Cardiac muscle cell (in vitro differentiated cells and primary cell): ENCODE data around the gene MINDY4. TPM values are rescaled to one million over a fixed set of nuclear protein-coding genes. Genes with fewer than 3 reads are reported as not detected.

Experiments
- DNase-seq, 2 donors: peaks; one replicate each; pipeline versions ENCODE4 v3.0.0 to v3.0.0-alpha.2; 2010 to 2017; ENCODE audit warnings: low read depth in 1 of 2, low spot score in 1 of 2
- H3K27ac ChIP-seq: fragments of 200-600 bp; sonication (generic); 2 replicates; pipeline ENCODE4 v1.5.1; 2016
- H3K27me3 ChIP-seq: fragments of 200-600 bp; sonication (generic); 2 replicates; pipeline ENCODE4 v1.6.0; 2016; ENCODE audit warnings: control low read depth
- H3K36me3 ChIP-seq: fragments of 200-600 bp; sonication (generic); 2 replicates; pipeline ENCODE4 v1.5.1; 2016; ENCODE audit warnings: control low read depth
- H3K4me1 ChIP-seq: fragments of 200-600 bp; sonication (generic); 2 replicates; pipeline ENCODE4 v1.8.1; 2017; ENCODE audit warnings: low read depth, mild to moderate bottlenecking, mixed run types
- H3K4me3 ChIP-seq: fragments of 200-600 bp; sonication (generic); 2 replicates; pipeline ENCODE4 v1.5.1; 2016; ENCODE audit warnings: mild to moderate bottlenecking
- H3K9me3 ChIP-seq: fragments of 200-600 bp; sonication (generic); 2 replicates; pipeline ENCODE4 v1.5.1; 2017; ENCODE audit warnings: low read depth, mild to moderate bottlenecking, control low read depth
- polyA plus RNA-seq: library from polyadenylated mRNA; unstranded; fragments of >200 nt; fragmentation: Nextera tagmentation; extraction: Ambion mirVana; gene quantifications from 2 replicates; pipeline ENCODE4 v1.2.1, GENCODE V29; 2016
- total RNA-seq: library from RNA; depleted of rRNA; stranded (reverse); fragments of >200 nt; gene quantifications from 2 replicates; pipeline ENCODE4 v1.2.3, GENCODE V29; 2016
- TF ChIP-seq, protein P1 (sequence below): IDR thresholded peaks from 2 replicates; pipeline ENCODE4 v1.5.1; 2012; ENCODE audit warnings: low read depth, mild to moderate bottlenecking, low read length

Gene MINDY4
- total and polyA plus RNA-seq, 2 experiments from 2014 or later, result 2.7 to 7.5 TPM

DNA sequence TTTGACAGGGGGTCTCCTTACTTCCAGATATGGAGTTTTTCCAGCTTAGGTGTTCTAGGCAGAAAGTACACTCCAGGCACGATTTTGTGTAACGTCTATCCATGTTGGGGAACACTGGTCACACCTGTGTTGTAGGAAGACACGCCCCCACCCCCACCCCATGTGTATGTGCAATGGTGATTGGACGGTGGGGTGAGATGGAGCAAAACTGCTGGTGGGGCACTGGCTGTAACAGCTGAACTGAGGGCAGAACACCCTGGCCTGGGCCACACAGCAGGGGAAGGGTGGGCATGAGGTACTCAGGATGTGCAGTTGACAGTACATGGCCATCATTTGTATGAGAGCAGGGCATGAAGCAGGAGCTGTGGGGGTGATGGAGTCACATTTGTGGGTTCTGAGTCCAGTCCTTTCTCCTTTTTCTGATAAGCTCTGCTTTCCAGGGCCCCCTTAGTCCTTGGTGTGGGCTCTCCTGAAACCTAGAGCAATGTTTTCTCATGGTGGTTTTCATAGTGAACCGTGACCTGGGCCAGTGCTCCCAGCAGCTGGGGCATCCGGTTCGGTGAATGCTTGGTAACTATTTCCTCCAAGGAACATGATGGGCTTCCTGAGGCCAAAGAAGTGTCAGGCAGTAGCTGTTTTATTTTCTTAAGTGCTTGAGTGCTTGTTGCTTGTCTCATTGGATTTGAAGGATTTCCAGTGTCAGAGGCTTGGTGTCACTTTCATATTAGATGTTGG is 77.1 kb downstream of the MINDY4 start:
- no peak overlapping the region for H3K27ac ChIP-seq
- H3K9me3 ChIP-seq, result no peaks in the 10 kb centered on the region
- DNase-seq, result no peak
- no peak overlapping the region for H3K4me3 ChIP-seq
- TF ChIP-seq, protein P1, sequence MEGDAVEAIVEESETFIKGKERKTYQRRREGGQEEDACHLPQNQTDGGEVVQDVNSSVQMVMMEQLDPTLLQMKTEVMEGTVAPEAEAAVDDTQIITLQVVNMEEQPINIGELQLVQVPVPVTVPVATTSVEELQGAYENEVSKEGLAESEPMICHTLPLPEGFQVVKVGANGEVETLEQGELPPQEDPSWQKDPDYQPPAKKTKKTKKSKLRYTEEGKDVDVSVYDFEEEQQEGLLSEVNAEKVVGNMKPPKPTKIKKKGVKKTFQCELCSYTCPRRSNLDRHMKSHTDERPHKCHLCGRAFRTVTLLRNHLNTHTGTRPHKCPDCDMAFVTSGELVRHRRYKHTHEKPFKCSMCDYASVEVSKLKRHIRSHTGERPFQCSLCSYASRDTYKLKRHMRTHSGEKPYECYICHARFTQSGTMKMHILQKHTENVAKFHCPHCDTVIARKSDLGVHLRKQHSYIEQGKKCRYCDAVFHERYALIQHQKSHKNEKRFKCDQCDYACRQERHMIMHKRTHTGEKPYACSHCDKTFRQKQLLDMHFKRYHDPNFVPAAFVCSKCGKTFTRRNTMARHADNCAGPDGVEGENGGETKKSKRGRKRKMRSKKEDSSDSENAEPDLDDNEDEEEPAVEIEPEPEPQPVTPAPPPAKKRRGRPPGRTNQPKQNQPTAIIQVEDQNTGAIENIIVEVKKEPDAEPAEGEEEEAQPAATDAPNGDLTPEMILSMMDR, result no peak
- H3K36me3 ChIP-seq, result no peaks in the 10 kb centered on the region
- H3K27me3 ChIP-seq, result no peaks in the 10 kb centered on the region
- no peaks in the 10 kb centered on the region for H3K4me1 ChIP-seq

DNA sequence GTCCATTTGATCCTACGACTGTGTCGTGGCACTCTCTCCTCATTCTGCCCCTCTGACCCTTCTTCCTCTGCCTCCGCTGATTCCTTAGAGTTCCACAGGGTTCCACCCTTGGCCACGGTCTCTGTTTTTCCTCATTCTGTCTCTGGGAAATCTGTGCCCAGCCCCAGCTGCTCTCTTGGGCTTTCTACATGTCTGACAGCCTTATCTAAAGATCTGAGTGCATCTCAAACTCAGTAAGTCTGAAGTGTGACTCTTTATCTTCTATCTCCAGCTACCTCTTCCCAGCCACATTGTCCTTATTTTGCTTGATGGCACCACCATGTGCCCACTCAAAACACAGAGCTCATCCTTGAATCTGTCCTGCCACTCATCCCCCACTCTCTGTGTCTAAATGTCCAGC is 78.3 kb downstream of the MINDY4 start:
- Histone ChIP-seq H3K27ac (no peak overlapping the region), H3K36me3 (no peaks in the 10 kb centered on the region), H3K27me3 (no peaks in the 10 kb centered on the region), H3K4me3 (no peak overlapping the region), H3K9me3 (no peaks in the 10 kb centered on the region), H3K4me1 (no peaks in the 10 kb centered on the region)
- DNase-seq, result no peak
- TF ChIP-seq, protein P1, result no peak

DNA sequence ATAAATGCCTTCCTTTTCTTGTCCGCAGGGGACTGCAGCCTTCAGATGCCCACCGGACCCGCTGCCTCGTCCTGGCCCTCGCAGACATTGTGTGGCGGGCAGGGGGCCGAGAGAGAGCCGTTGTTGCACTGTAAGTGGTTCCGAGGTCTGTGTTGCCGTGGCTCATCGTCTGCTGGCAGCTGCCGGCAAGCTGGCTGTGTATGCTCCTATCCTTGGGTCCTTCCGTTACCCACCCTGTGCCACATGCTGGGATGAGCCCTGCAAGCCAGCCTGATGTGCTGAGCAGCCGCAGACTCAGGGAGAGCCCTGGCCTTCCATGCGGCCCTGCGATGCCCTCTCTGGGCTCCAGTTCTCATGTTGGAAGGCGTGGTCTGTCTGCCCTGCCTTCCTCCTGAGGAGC is 79.2 kb downstream of the MINDY4 start:
- H3K27me3 ChIP-seq, result no peaks in the 10 kb centered on the region
- DNase-seq, result no peak
- H3K4me3 ChIP-seq, result no peak overlapping the region
- H3K36me3 ChIP-seq, result no peaks in the 10 kb centered on the region
- TF ChIP-seq, protein P1, result no peak
- H3K27ac ChIP-seq, result no peak overlapping the region
- H3K9me3 ChIP-seq, result no peaks in the 10 kb centered on the region
- H3K4me1 ChIP-seq, result no peaks in the 10 kb centered on the region

DNA sequence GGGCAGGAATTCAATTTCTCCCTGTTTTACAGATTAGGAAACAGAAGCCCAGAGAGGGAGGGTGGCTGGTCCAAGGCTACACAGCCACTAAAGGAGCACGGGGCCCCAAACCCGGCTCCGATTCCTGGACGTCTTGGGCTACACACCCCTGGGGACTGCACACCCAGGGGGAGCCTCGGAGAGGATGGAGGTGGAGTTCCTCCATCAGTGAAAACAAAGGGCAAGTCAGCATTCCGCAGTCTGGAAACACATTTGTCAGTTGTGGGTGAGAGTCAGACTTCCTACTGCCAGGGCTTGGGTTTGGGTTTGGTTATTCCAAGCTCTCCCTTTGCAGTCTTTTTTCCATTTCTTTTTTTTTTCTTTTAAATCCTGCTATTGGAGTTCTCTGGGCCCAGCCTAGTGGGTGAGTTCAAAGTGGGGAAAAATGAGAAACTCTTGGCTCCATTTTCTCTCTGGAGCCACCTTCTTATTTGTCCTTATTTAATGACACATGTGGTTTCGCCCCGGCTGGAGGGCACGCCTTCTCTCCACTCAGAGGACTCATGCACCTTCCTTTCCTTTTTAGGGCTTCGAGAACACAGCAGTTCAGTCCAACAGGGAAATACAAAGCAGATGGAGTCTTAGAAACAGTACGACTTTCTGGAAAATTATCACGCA is 80.6 kb downstream of the MINDY4 start:
- H3K4me1 ChIP-seq, result no peaks in the 10 kb centered on the region
- H3K27me3 ChIP-seq, result no peaks in the 10 kb centered on the region
- TF ChIP-seq, protein P1, result no peak
- no peak overlapping the region for H3K27ac ChIP-seq
- no peak overlapping the region for H3K4me3 ChIP-seq
- DNase-seq, result no peak
- no peaks in the 10 kb centered on the region for H3K36me3 ChIP-seq
- no peaks in the 10 kb centered on the region for H3K9me3 ChIP-seq

DNA sequence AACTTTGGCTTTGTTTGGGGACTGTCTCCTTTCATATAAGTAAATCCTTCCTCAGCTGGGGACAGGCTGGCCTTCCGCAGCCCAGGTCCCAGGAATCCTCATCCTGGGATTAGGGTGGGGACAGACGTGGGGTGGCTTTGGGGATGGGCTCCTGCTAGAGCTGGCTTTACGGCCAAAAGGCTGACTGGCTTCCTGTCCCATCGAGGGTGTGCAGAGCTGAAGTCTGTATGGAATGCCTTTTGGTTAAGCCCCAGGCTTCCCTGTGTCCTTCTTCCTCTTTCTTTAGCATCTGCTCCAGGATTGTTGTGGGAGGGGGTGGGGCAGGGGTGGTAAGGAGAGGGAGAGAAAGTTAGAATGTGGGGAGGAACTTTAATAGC is 81.1 kb downstream of the MINDY4 start:
- Histone ChIP-seq H3K4me3 (no peak overlapping the region), H3K36me3 (no peaks in the 10 kb centered on the region), H3K27me3 (no peaks in the 10 kb centered on the region), H3K9me3 (no peaks in the 10 kb centered on the region), H3K4me1 (no peaks in the 10 kb centered on the region), H3K27ac (no peak overlapping the region)
- DNase-seq, result no peak
- TF ChIP-seq, protein P1, result no peak
